ENCODE results near the gene ZPR1. TPM values are rescaled to one million over a fixed set of nuclear protein-coding genes. Genes with fewer than 3 reads are reported as not detected.

ZPR1 gene
- total and polyA plus RNA-seq, 4 donors, result 9.4 to 56.1 (median 18.3) TPM

- 76% methylated on average over 11 of the region's 11 CpGs for WGBS
Observed at GRCh38 chr11:116731097-116731761, 56.6 kb downstream of the ZPR1 start.

GRCh38 chr11:116730601-116731000 lies 57.2 kb downstream of the ZPR1 start:
- WGBS, result 46% methylated on average over 6 of the region's 6 CpGs
- Histone ChIP-seq H3K27ac (ENCODE audit: low read depth in 1 of 2, low read length in 2 of 2) (no peak overlapping the region), H3K36me3 (ENCODE audit: control insufficient read depth in 4 of 4, insufficient read depth in 3 of 4, low read depth in 1 of 4, low read length in 3 of 4) (no peaks in the 10 kb centered on the region), H3K4me3 (ENCODE audit: low read depth in 1 of 3, low read length in 3 of 3) (no peak overlapping the region), H3K9me3 (ENCODE audit: control insufficient read depth in 4 of 4, low read length in 3 of 4) (no peaks in the 10 kb centered on the region), H3K27me3 (ENCODE audit: control insufficient read depth in 4 of 4, insufficient read depth in 4 of 4, low read length in 3 of 4) (no peaks in the 10 kb centered on the region), H3K4me1 (ENCODE audit: control insufficient read depth in 4 of 4, insufficient read depth in 4 of 4, low read length in 3 of 4) (peaks cover 2 to 13% (median 8%) of the 10 kb centered on the region in 4 donors), H3K9ac (ENCODE audit: low read depth in 1 of 2, low read length in 2 of 2) (no peak overlapping the region)
- DNase-seq (ENCODE audit: low spot score), result no peak
- no peak for TF ChIP-seq RXRA (IDR thresholded peaks at IDR 0.05)
- TF ChIP-seq SP1 (IDR thresholded peaks at IDR 0.05), result no peak
- TF ChIP-seq ZBTB33 (IDR thresholded peaks at IDR 0.05), result no peak
- TF ChIP-seq REST (IDR thresholded peaks at IDR 0.05), result no peak
- TF ChIP-seq GABPA (IDR thresholded peaks at IDR 0.05 in 1 of 2, conservative IDR thresholded peaks at IDR 0.05 in 1 of 2), result no peak
- no peak for TF ChIP-seq TAF1 (conservative IDR thresholded peaks at IDR 0.05)
- TF ChIP-seq HNF4A (conservative IDR thresholded peaks at IDR 0.05), result no peak
- no peak for TF ChIP-seq EGR1 (IDR thresholded peaks at IDR 0.05; ENCODE audit: low read depth in 2 of 2)

More at GRCh38 chr11:116731097-116731761, 56.6 kb downstream of the ZPR1 start:
- H3K27ac ChIP-seq (ENCODE audit: low read depth in 1 of 2, low read length in 2 of 2), result no peak overlapping the region
- no peaks in the 10 kb centered on the region for H3K27me3 ChIP-seq (ENCODE audit: control insufficient read depth in 4 of 4, insufficient read depth in 4 of 4, low read length in 3 of 4)
- no peaks in the 10 kb centered on the region for H3K9me3 ChIP-seq (ENCODE audit: control insufficient read depth in 4 of 4, low read length in 3 of 4)
- H3K4me3 ChIP-seq (ENCODE audit: low read depth in 1 of 3, low read length in 3 of 3), result no peak overlapping the region
- peaks cover 0 to 8% (median 4%) of the 10 kb centered on the region in 4 donors for H3K4me1 ChIP-seq (ENCODE audit: control insufficient read depth in 4 of 4, insufficient read depth in 4 of 4, low read length in 3 of 4)
- H3K36me3 ChIP-seq (ENCODE audit: control insufficient read depth in 4 of 4, insufficient read depth in 3 of 4, low read depth in 1 of 4, low read length in 3 of 4), result no peaks in the 10 kb centered on the region
- TF ChIP-seq TAF1 (conservative IDR thresholded peaks at IDR 0.05) (no peak), HNF4A (conservative IDR thresholded peaks at IDR 0.05) (no peak), CTCF (IDR thresholded peaks at IDR 0.05; ENCODE audit: low read depth, low read length, missing input control) (no peak), FOXA1 (IDR thresholded peaks at IDR 0.05) (no peak), MAX (IDR thresholded peaks at IDR 0.05) (no peak), ATF3 (IDR thresholded peaks at IDR 0.05) (no peak), YY1 (IDR thresholded peaks at IDR 0.05) (no peak), NR2F2 (IDR thresholded peaks at IDR 0.05) (no peak), GABPA (IDR thresholded peaks at IDR 0.05 in 1 of 2, conservative IDR thresholded peaks at IDR 0.05 in 1 of 2) (no peak), JUND (IDR thresholded peaks at IDR 0.05) (no peak), EGR1 (IDR thresholded peaks at IDR 0.05; ENCODE audit: low read depth in 2 of 2) (no peak), HNF4G (IDR thresholded peaks at IDR 0.05) (no peak), RXRA (IDR thresholded peaks at IDR 0.05) (no peak), ZBTB33 (IDR thresholded peaks at IDR 0.05) (no peak)
- no peak for DNase-seq (ENCODE audit: low spot score)
- no peak overlapping the region for H3K9ac ChIP-seq (ENCODE audit: low read depth in 1 of 2, low read length in 2 of 2)

Measured in liver (tissue), 9 donors.